ENCODE measurements around the gene FCHO1.

Gene FCHO1

DNA sequence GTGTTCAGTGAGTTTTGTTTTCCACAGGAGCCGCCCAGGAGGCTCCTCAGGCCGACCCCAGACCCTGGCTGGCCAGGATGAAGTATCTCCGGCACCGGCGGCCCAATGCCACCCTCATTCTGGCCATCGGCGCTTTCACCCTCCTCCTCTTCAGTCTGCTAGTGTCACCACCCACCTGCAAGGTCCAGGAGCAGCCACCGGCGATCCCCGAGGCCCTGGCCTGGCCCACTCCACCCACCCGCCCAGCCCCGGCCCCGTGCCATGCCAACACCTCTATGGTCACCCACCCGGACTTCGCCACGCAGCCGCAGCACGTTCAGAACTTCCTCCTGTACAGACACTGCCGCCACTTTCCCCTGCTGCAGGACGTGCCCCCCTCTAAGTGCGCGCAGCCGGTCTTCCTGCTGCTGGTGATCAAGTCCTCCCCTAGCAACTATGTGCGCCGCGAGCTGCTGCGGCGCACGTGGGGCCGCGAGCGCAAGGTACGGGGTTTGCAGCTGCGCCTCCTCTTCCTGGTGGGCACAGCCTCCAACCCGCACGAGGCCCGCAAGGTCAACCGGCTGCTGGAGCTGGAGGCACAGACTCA is 56.5 kb downstream of the FCHO1 start:
- no peaks in the 10 kb centered on the region for H3K9me3 ChIP-seq (ENCODE audit: insufficient read depth, low read length)
- TF ChIP-seq ZNF274 (IDR thresholded peaks at IDR 0.05; ENCODE audit: low read depth, low read length) (no peak), SUZ12 (IDR thresholded peaks at IDR 0.05; ENCODE audit: extremely low read depth, insufficient read depth, insufficient read length) (no peak), YY1 (IDR thresholded peaks at IDR 0.05; ENCODE audit: insufficient read depth, insufficient read length) (no peak)
- no peak overlapping the region for H3K9ac ChIP-seq (ENCODE audit: insufficient read length, low read depth)
- H3K4me1 ChIP-seq (ENCODE audit: insufficient read depth, insufficient read length): no peaks in the 10 kb centered on the region
- no peak for DNase-seq (ENCODE audit: low read depth, low spot score)
- no peaks in the 10 kb centered on the region for H3K36me3 ChIP-seq (ENCODE audit: insufficient read depth, insufficient read length, low read length)
- no peak overlapping the region for H3K4me3 ChIP-seq (ENCODE audit: insufficient read length, low read depth)
- H3K27me3 ChIP-seq (ENCODE audit: insufficient read depth, insufficient read length): no peaks in the 10 kb centered on the region

DNA sequence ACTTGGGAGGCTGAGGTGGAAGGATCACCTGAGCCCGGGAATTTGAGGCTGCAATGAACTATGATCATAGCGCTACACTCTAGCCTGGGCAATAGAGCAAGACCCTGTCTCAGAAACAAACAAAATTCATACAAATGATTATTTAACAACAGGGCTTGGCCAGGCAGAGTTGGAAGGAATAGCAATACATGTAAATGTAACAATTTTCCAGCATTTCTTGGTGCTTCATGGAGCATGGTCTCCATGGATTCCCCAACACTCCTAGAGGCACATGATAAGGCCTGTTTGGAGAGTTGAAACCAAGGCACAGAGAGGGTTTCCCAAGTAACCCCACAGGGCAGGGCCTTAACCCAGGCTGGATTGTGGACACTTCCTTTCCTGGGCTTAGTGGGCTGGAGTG is 59.8 kb downstream of the FCHO1 start:
- TF ChIP-seq YY1 (IDR thresholded peaks at IDR 0.05; ENCODE audit: insufficient read depth, insufficient read length) (no peak), SUZ12 (IDR thresholded peaks at IDR 0.05; ENCODE audit: extremely low read depth, insufficient read depth, insufficient read length) (no peak), ZNF274 (IDR thresholded peaks at IDR 0.05; ENCODE audit: low read depth, low read length) (no peak)
- no peak overlapping the region for H3K9ac ChIP-seq (ENCODE audit: insufficient read length, low read depth)
- no peak for DNase-seq (ENCODE audit: low read depth, low spot score)
- H3K36me3 ChIP-seq (ENCODE audit: insufficient read depth, insufficient read length, low read length): no peaks in the 10 kb centered on the region
- H3K4me3 ChIP-seq (ENCODE audit: insufficient read length, low read depth): no peak overlapping the region
- H3K27me3 ChIP-seq (ENCODE audit: insufficient read depth, insufficient read length): no peaks in the 10 kb centered on the region
- no peaks in the 10 kb centered on the region for H3K4me1 ChIP-seq (ENCODE audit: insufficient read depth, insufficient read length)
- no peaks in the 10 kb centered on the region for H3K9me3 ChIP-seq (ENCODE audit: insufficient read depth, low read length)

DNA sequence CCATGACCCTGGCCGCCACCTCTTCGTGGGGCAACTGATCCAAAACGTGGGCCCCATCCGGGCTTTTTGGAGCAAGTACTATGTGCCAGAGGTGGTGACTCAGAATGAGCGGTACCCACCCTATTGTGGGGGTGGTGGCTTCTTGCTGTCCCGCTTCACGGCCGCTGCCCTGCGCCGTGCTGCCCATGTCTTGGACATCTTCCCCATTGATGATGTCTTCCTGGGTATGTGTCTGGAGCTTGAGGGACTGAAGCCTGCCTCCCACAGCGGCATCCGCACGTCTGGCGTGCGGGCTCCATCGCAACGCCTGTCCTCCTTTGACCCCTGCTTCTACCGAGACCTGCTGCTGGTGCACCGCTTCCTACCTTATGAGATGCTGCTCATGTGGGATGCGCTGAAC is 60.4 kb downstream of the FCHO1 start:
- no peaks in the 10 kb centered on the region for H3K27me3 ChIP-seq (ENCODE audit: insufficient read depth, insufficient read length)
- H3K4me3 ChIP-seq (ENCODE audit: insufficient read length, low read depth): no peak overlapping the region
- no peaks in the 10 kb centered on the region for H3K4me1 ChIP-seq (ENCODE audit: insufficient read depth, insufficient read length)
- TF ChIP-seq ZNF274 (IDR thresholded peaks at IDR 0.05; ENCODE audit: low read depth, low read length): no peak
- no peak for TF ChIP-seq YY1 (IDR thresholded peaks at IDR 0.05; ENCODE audit: insufficient read depth, insufficient read length)
- TF ChIP-seq SUZ12 (IDR thresholded peaks at IDR 0.05; ENCODE audit: extremely low read depth, insufficient read depth, insufficient read length): no peak
- H3K9me3 ChIP-seq (ENCODE audit: insufficient read depth, low read length): no peaks in the 10 kb centered on the region
- H3K36me3 ChIP-seq (ENCODE audit: insufficient read depth, insufficient read length, low read length): no peaks in the 10 kb centered on the region
- DNase-seq (ENCODE audit: low read depth, low spot score): no peak
- H3K9ac ChIP-seq (ENCODE audit: insufficient read length, low read depth): no peak overlapping the region

DNA sequence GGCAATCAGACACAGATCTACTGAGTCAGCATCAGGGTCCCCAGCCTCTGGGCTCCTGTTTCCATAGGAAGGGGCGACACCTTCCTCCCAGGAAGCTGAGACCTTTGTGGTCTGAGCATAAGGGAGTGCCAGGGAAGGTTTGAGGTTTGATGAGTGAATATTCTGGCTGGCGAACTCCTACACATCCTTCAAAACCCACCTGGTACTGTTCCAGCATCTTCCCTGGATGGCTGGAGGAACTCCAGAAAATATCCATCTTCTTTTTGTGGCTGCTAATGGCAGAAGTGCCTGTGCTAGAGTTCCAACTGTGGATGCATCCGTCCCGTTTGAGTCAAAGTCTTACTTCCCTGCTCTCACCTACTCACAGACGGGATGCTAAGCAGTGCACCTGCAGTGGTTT is 60.8 kb downstream of the FCHO1 start:
- no peaks in the 10 kb centered on the region for H3K36me3 ChIP-seq (ENCODE audit: insufficient read depth, insufficient read length, low read length)
- H3K4me1 ChIP-seq (ENCODE audit: insufficient read depth, insufficient read length): no peaks in the 10 kb centered on the region
- H3K27me3 ChIP-seq (ENCODE audit: insufficient read depth, insufficient read length): no peaks in the 10 kb centered on the region
- no peak for DNase-seq (ENCODE audit: low read depth, low spot score)
- TF ChIP-seq SUZ12 (IDR thresholded peaks at IDR 0.05; ENCODE audit: extremely low read depth, insufficient read depth, insufficient read length) (no peak), YY1 (IDR thresholded peaks at IDR 0.05; ENCODE audit: insufficient read depth, insufficient read length) (no peak), ZNF274 (IDR thresholded peaks at IDR 0.05; ENCODE audit: low read depth, low read length) (no peak)
- H3K4me3 ChIP-seq (ENCODE audit: insufficient read length, low read depth): no peak overlapping the region
- no peaks in the 10 kb centered on the region for H3K9me3 ChIP-seq (ENCODE audit: insufficient read depth, low read length)
- H3K9ac ChIP-seq (ENCODE audit: insufficient read length, low read depth): no peak overlapping the region

DNA sequence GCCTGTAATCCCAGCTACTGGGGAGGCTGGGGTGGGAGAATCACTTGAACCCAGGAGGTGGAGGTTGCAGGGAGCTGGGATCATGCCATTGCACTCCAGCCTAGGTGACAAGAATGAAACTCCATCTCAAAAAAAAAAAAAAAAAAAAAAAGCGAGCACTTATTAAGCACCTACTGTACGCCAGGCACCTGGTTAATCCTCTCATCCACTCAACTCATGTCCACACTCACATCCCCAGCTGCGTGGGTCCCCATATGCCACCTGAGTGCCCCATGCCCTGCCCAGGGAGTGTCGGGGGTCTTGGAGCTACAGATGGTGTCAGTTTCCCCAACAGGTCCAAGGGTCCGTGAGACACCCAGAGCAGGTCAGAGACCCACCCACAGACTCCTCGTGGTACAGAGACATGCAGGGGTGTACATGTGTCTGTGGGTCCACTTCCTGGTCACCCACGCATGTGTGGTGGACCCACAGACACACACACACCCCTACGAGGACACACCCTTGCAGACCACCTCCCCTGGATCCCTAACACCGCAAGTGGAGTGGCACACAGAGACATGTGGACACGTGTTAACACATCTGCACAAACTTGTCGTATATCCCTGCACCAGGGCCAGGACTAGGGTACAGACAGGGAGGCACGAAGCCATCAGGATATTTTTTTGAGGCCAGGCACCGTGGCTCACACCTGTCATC is 66.5 kb downstream of the FCHO1 start:
- Histone ChIP-seq H3K9me3 (ENCODE audit: insufficient read depth, low read length) (no peaks in the 10 kb centered on the region), H3K9ac (ENCODE audit: insufficient read length, low read depth) (no peak overlapping the region), H3K36me3 (ENCODE audit: insufficient read depth, insufficient read length, low read length) (no peaks in the 10 kb centered on the region), H3K4me3 (ENCODE audit: insufficient read length, low read depth) (no peak overlapping the region), H3K4me1 (ENCODE audit: insufficient read depth, insufficient read length) (no peaks in the 10 kb centered on the region), H3K27me3 (ENCODE audit: insufficient read depth, insufficient read length) (no peaks in the 10 kb centered on the region)
- no peak for DNase-seq (ENCODE audit: low read depth, low spot score)
- TF ChIP-seq SUZ12 (IDR thresholded peaks at IDR 0.05; ENCODE audit: extremely low read depth, insufficient read depth, insufficient read length) (no peak), ZNF274 (IDR thresholded peaks at IDR 0.05; ENCODE audit: low read depth, low read length) (no peak), YY1 (IDR thresholded peaks at IDR 0.05; ENCODE audit: insufficient read depth, insufficient read length) (no peak)

DNA sequence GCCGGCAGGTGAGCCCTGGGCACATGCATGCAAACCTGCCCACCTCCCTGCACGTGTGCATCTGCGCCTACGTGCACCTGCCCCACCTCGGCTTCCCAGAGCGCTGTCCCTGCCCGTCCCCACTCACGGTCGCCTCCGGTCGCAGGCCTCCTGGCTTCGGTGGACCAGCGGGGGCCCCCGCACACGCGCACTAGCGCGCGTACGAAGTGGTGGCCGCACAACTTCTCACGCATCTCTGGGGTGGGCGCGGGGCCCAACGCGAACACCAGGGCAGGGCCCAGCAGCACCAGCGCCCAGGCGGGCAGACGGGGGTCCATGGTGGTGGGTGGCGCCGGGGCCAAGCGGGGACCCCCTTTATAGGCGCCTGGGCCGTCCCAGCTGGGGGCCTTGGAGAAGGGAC is 69.9 kb downstream of the FCHO1 start, which contains the start of gene INSL3:
TSS of gene INSL3 (minus strand) at position 330 of the 400 bp plus-strand sequence. CDS start at position 317, 13 bp downstream.
- no peak within 1 kb of the TSS for H3K4me3 ChIP-seq (ENCODE audit: insufficient read length, low read depth)
- H3K9me3 ChIP-seq (ENCODE audit: insufficient read depth, low read length): no peaks in the 10 kb centered on the region
- H3K27me3 ChIP-seq (ENCODE audit: insufficient read depth, insufficient read length): no peaks in the 10 kb centered on the region
- H3K36me3 ChIP-seq (ENCODE audit: insufficient read depth, insufficient read length, low read length): no peaks in the 10 kb centered on the region
- DNase-seq (ENCODE audit: low read depth, low spot score): no peak
- no peaks in the 10 kb centered on the region for H3K4me1 ChIP-seq (ENCODE audit: insufficient read depth, insufficient read length)
- TF ChIP-seq ZNF274 (IDR thresholded peaks at IDR 0.05; ENCODE audit: low read depth, low read length) (no peak), SUZ12 (IDR thresholded peaks at IDR 0.05; ENCODE audit: extremely low read depth, insufficient read depth, insufficient read length) (no peak)
- H3K9ac ChIP-seq (ENCODE audit: insufficient read length, low read depth): no peak within 1 kb of the TSS

DNA sequence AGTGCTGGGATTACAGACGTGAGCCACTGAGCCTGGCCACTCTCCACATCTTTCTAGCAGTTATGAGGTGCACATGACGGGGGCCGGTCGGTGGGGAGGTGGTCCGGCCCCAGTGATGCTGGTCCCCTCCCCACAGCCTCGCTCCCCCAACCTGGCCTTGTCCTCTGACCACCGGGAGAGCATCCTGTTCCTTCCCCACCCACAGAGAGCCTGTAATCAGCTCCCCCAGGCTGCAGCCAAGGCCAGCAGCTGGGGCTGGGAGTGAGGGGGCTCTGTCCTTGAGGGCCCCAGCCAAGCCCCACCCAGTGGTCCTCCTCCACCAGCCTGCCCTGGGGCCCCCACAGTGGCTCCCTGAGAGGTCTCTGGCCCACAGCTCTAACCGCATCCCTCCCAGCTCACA is 73.1 kb downstream of the FCHO1 start:
- Histone ChIP-seq H3K36me3 (ENCODE audit: insufficient read depth, insufficient read length, low read length) (no peaks in the 10 kb centered on the region), H3K9ac (ENCODE audit: insufficient read length, low read depth) (no peak overlapping the region), H3K27me3 (ENCODE audit: insufficient read depth, insufficient read length) (no peaks in the 10 kb centered on the region), H3K4me3 (ENCODE audit: insufficient read length, low read depth) (no peak overlapping the region), H3K4me1 (ENCODE audit: insufficient read depth, insufficient read length) (no peaks in the 10 kb centered on the region), H3K9me3 (ENCODE audit: insufficient read depth, low read length) (no peaks in the 10 kb centered on the region)
- TF ChIP-seq ZNF274 (IDR thresholded peaks at IDR 0.05; ENCODE audit: low read depth, low read length) (no peak), SUZ12 (IDR thresholded peaks at IDR 0.05; ENCODE audit: extremely low read depth, insufficient read depth, insufficient read length) (no peak), YY1 (IDR thresholded peaks at IDR 0.05; ENCODE audit: insufficient read depth, insufficient read length) (no peak)
- DNase-seq (ENCODE audit: low read depth, low spot score): no peak

Measured in NT2/D1 (cell line).